Measurements from ENCODE around the gene SLC29A1.
"Not testable (repeated sequence)": the region's sequence is repeated elsewhere in the genome, so short reads cannot be mapped to it uniquely, and the experiment has no call there.

The SLC29A1 gene

DNA sequence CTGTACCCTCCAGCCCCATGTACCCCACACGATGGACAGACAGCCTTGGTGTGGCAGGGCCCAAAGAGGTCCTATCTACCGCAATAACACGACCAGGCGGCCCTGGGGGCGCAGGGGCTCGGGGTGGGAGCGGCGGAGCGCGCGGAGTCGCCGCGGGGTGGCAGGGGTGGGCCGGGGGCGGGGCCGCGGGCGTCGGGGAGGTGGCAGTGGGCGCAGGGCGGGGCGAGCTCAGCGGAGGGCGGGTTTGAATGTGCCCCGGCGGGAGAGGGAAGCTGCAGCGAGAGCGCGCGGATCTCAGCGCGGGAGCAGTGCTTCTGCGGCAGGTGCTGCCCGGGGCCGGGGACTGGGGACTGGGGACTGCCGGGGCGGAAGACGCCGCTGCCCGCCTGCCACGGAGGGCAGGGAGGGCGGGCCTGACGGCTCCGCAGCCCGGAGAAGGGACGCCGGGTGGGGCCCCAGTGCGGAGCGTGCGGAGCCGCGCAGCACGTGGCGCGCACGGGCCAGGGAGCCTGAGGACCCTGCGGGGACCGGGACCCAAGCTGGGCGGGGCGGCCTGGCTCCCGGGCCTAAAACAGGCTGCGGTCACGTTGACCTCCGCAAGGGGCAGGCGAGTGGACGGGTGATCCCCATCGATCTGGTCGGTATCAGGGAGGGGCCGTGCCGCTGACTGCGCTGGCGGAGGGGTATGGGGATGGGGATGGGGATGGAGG, at the start of gene SLC29A1:
Gene SLC29A1 (plus strand): TSS at position 277 of the 710 bp plus-strand sequence. CDS start 3,719 bp downstream, outside the sequence.
- peak; percentile 76 for DNase-seq

GRCh38 chr6:44176130-44176761, 47.1 kb upstream of the SLC29A1 start:
- DNase-seq, result no peak

GRCh38 chr6:44176762-44177509, 46.5 kb upstream of the SLC29A1 start:
- no peak for DNase-seq

DNA sequence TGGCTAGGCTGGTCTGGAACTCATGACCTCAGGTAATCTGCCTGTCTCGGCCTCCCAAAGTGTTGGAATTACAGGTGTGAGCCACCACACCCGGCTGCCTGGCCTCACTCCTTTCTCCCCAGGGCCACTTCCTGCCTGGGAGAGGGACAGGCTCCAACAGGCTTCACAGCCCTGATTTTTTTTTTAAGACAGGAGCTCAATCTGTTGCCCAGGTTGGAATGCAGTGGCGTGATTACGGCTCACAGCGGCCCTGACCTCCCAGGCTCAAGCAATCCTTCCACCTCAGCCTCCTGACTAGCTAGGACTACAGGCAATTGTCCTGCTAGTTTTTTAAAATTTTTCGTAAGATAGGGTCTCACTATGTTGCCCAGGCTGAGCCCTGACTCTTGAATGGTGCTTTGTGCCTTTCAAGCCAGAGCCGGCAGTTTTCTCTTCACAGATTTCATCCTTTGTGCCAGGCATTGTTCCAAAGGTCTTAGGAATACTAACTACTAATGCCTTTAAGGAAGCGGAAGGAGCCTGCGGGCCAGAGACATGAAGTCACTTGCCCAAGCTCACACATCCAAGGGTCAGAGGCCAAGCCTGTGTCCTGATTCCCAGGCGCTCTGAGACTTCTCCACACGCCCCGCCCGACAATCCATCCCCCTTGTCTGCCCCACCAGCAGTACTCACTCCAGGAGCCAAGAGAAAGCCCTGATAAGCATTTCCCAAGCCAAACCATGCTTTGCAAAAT, 45.5 kb upstream of the SLC29A1 start:
- DNase-seq, result no peak

- DNase-seq, result no peak
These were observed 44.8 kb upstream of the SLC29A1 start for GRCh38 chr6:44178424-44179071.

DNA sequence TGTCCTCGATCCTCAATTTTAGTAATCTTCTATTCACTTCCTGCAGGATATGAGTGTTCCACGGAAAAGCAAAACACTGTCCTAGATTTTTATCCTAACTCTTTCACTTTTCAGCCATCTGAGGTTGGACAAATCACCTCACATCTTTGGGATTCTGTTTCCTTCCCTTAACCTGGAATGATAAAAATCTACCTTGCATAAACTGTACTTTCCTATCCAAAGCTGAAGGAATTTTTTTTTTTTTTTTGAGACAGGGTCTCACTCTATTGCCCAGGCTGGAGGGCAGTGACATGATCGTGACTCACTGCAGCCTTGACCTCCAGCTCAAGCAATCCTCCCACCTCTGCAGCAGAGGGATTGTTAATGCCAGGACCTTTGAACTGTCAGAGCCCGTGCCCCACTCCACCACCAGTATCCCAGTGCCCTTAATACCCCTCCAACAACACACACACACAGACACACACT, 44.3 kb upstream of the SLC29A1 start:
- DNase-seq, result no peak

DNA sequence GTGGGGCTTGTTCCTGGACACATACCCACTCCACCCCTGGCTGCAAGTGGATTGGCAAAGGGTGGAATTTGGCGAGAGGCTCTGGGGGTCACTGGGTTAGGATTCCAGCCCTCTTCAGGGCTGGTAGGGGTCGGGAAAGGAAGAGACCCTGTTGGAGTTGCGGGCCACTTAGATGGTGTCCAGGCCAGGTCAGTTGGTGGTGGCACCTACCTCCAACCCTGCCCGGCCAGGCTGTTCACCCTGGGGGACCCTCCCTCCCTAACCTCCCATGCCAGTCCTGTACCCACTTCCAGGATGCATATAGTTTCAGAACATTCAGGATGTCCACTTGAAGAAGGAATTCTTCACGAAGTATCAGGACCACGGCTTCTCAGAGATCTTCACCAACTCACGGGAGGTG, 43.7 kb upstream of the SLC29A1 start:
- no peak for DNase-seq

DNA sequence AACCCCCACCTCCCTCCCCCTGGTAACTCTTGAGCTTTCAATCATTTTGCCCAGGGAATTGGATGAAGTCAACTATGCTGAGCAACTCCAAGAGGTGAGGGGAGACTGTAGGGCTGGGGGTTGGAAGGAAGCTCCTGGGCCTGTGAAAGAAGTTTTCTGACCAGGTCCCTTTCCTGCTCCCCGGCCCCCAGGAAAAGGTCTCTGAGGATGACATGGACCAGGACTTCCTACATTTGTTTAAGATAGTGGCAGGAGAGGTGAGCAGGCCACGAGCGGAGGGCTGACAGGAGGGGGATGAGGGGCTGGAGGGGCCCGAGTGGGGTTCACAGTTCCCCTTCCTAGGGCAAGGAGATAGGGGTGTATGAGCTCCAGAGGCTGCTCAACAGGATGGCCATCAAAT, 43.0 kb upstream of the SLC29A1 start:
- DNase-seq, result no peak

GRCh38 chr6:44180886-44181285, 42.5 kb upstream of the SLC29A1 start:
- no peak for DNase-seq

- not testable (repeated sequence) for DNase-seq
These were observed 41.6 kb upstream of the SLC29A1 start for GRCh38 chr6:44181784-44182183.

GRCh38 chr6:44182911-44183390, 40.4 kb upstream of the SLC29A1 start:
- no peak for DNase-seq

GRCh38 chr6:44183783-44184182, 39.6 kb upstream of the SLC29A1 start:
- DNase-seq, result no peak

DNA sequence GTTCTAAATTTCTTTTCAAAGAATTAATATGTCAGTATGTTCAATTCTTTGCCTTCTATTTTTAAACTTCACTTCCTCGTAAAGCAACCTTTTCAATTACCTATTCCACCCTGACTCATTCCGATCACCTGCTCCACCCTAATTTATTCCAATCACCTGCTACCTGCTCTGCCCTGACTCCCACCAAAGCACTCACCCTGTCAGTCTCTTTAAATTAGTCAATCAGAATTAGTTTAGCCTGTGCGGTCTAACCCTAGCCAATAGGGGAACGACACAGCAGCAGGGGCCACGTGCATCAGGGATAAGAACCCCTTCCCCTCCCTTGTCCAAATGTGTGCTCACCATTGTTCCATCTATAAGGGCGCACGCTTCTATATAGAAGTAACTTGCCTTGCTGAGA, 38.0 kb upstream of the SLC29A1 start:
- DNase-seq, result not testable (repeated sequence)

DNA sequence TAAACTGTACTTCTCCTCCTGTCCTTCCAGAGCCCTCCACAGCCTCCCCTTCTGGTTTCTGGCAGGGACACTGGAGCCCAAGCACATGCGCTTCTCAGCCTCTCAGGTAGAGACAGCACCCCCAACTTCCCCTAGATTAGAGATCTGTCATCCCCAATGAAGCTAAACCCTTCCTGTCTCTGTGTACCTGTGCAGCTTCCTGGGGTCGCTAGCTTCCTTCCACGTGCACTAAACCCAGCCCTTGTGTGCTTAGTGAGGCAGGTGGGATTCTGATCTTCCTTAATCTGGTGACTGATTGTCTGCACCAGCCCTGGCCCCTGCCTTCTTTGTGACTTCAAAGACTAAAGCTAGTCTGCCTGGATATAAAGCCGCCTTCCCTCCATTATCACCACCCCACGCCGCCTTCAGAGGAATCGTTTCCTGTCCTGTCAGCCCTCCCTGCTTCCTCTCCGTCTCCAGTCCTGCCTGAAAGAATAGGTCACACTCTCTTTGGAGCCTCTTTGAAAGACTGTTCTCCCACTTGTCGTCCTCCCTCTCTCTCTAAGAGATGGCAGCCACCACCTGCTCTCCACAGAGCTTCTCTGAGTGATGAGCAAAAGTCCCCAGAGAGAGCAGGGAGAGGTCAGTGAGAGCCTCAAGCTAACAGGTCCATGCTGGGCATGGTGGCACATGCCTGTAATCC, 37.3 kb upstream of the SLC29A1 start:
- DNase-seq, result no peak

- no peak for DNase-seq
These were observed 36.8 kb upstream of the SLC29A1 start for GRCh38 chr6:44186635-44187025.

- no peak for DNase-seq
These were observed 34.6 kb upstream of the SLC29A1 start for GRCh38 chr6:44188819-44189218.

DNA sequence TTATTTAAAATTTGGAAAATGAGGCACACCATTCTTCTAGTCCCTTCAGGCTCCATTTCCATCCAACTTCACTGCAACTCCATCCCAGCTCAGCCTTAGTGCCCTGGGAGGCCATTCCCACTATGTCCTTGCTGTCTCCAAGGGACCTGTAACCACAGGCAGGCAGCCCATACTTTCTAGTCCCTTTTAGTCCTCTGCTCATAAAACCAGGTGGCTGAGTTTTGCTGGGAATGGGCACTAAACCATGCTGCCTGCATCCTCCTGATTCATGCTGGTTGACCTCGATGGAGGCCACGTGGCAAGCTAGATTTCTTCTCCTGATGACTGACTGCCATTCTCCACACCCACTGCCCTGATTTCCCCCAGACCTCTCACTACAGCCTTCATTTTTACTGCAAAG, 34.1 kb upstream of the SLC29A1 start:
- no peak for DNase-seq

- no peak for DNase-seq
These were observed 32.7 kb upstream of the SLC29A1 start for GRCh38 chr6:44190715-44191114.

DNA sequence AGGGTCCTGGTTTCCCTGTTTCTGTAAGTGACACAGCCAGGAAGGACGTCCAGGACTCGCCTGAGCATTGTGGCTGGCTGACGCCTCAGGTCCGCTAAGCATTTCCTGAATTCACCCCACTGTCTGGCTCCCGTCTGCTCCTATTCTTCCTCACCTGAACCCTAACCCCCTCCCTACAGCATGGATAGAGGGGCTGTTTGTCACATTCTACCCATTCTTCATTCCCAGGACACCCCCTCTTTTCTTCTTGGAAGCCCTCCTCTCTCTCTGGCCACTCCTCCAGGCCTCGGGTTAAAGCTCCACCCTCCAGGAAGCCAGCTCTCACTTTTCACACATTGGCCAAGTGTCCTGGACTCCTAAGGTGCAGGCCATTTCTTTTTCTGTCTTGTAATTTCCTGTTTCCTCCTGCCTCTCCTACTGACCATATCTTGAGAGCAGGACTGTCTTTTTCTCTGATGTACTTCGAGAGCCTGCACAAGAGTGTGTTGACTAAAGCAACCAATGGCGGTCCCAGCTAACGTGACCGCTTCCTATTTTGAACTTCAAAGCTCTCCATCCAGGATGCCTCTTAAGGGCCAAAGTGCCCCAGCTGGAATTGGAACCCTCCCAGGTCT, 30.9 kb upstream of the SLC29A1 start:
- no peak for DNase-seq

DNA sequence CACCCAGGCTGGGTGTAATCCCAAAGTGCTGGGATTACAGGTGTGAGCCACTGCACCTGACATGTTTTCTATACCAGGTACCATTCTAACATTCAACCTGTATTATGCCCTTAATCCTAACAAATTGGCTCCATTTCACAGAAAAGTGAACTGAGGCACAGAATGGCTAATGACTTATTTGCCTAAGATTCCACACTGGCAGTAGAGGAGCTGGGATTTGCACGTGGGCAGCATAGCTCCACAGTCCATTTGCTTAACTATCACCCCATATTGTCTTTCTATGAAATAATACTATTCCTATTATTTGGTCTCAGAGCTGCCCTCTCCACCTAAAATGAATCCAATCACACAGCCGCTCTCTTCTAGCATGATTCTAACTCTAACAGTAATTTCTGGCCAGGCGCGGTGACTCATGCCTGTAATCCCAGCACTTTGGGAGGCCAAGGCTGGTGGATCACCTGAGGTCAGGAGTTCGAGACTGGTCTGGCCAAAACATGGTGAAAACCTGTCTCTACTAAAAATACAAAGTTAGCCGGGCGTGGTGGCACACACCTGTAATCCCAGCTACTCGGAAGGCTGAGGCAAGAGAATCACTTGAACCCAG, 30.0 kb upstream of the SLC29A1 start:
- DNase-seq, result no peak

DNA sequence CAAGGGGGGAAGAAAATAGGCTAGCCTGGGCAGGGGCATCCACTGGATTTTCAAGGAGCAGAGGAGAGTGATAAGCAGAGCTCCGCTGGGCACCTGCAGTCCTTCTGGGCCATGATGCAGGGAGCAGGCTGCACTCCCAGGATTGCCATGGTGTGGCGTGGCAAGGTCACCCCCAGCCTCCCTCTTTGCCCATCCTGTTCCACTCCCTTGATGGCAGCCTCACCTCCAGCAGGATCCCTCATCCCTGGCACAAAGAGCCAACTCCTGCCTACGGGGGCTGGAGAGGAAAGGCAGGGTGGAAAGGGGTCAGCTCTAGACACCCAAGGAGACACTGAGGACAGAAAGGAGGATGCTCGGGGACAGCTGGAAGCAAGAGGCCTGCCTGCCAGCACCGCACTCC, 29.1 kb upstream of the SLC29A1 start:
- no peak for DNase-seq

All from NCI-H1105 treated with DMSO at 0.1 percent for 48 hours (cell line).